SK-N-SH (cell line): Measurements from ENCODE around the gene LPP. TPM values are rescaled to one million over a fixed set of nuclear protein-coding genes. Genes with fewer than 3 reads are reported as not detected.
A peak's percentile ranks its signal among the peaks of the same experiment; 100 is the strongest.

ENCODE experiments used
- CTCF ChIA-PET: fragments of 300-600, 350-600 bp; formaldehyde crosslinking; extraction: SDS; loops from one replicate; lab custom pipeline; 2021; lab: Yijun Ruan, JAX
- POLR2A ChIA-PET: fragments of 350-600 bp; sonication (Branson Sonifier 250); formaldehyde crosslinking; extraction: SDS; loops from one replicate; lab custom pipeline; 2020; ENCODE audit warnings: antibody characterized with exemption, inconsistent platforms; lab: Yijun Ruan, JAX
- DNase-seq: peaks from one replicate; pipeline ENCODE4 v3.0.0; 2012
- H2AFZ ChIP-seq: fragments of 200-600 bp; sonication (generic); 2 replicates; pipeline ENCODE4 v1.8.1; 2016; ENCODE audit warnings: antibody characterized with exemption, mild to moderate bottlenecking, low read depth
- H3F3A ChIP-seq: fragments of 200-600 bp; sonication (generic); replicated peaks from 2 replicates; pipeline ENCODE3; 2016; ENCODE audit warnings: antibody characterized with exemption, mild to moderate bottlenecking; ENCODE audit not compliant: insufficient read depth
- H3K27ac ChIP-seq, 2 experiments: fragments of 200-500 bp in 1 of 2; fragments of 200-600 bp in 1 of 2; sonication (Bioruptor generic) in 1 of 2; sonication (generic), shearing (Covaris generic) in 1 of 2; 2 replicates each; pipeline versions ENCODE4 v1.5.1 to v1.6.1; 2014 to 2016; ENCODE audit warnings: low read depth in 2 of 2, inconsistent platforms in 1 of 2, low read length in 1 of 2, mild to moderate bottlenecking in 1 of 2, mixed read lengths in 1 of 2
- H3K27me3 ChIP-seq: fragments of 200-600 bp; sonication (generic), shearing (Covaris generic); 2 replicates; pipeline ENCODE4 v1.6.1; 2016; ENCODE audit warnings: mixed run types; ENCODE audit not compliant: insufficient read depth
- H3K36me3 ChIP-seq, 2 experiments: fragments of 200-500 bp in 1 of 2; fragments of 200-600 bp in 1 of 2; sonication (Bioruptor generic) in 1 of 2; sonication (generic) in 1 of 2; replicated peaks in 1 of 2; 2 replicates each; pipeline versions ENCODE3 to v1.5.1; 2014 to 2016; ENCODE audit warnings: low read length in 1 of 2, mild to moderate bottlenecking in 1 of 2; ENCODE audit not compliant: insufficient read depth in 2 of 2, control insufficient read depth in 1 of 2
- H3K4me1 ChIP-seq, 2 experiments: fragments of 200-500 bp in 1 of 2; fragments of 200-600 bp in 1 of 2; sonication (Bioruptor generic) in 1 of 2; sonication (generic), shearing (Covaris generic) in 1 of 2; 2 replicates each; pipeline versions ENCODE4 v1.5.1 to v1.6.1; 2014 to 2016; ENCODE audit warnings: low read depth in 1 of 2, low read length in 1 of 2, mixed run types in 1 of 2; ENCODE audit not compliant: insufficient read depth in 2 of 2, control insufficient read depth in 1 of 2
- H3K4me2 ChIP-seq: fragments of 200-600 bp; sonication (generic), shearing (Covaris generic); 2 replicates; pipeline ENCODE4 v1.6.1; 2017; ENCODE audit warnings: mixed run types
- H3K4me3 ChIP-seq, 2 experiments: fragments of 200-500 bp in 1 of 2; fragments of 200-600 bp in 1 of 2; sonication (Bioruptor generic) in 1 of 2; sonication (generic), shearing (Covaris generic) in 1 of 2; 2 replicates each; pipeline versions ENCODE4 v1.5.1 to v1.8.1; 2014 to 2016; ENCODE audit warnings: low read depth in 2 of 2, inconsistent platforms in 1 of 2, low read length in 1 of 2, mild to moderate bottlenecking in 1 of 2, mixed read lengths in 1 of 2, moderate library complexity in 1 of 2
- H3K79me2 ChIP-seq: fragments of 200-600 bp; sonication (generic); 2 replicates; pipeline ENCODE4 v1.8.1; 2017; ENCODE audit warnings: mild to moderate bottlenecking; ENCODE audit not compliant: insufficient read depth
- H3K9ac ChIP-seq: fragments of 200-600 bp; sonication (generic); 2 replicates; pipeline ENCODE4 v1.6.1; 2017; ENCODE audit warnings: mixed run types
- H3K9me2 ChIP-seq: fragments of 200-600 bp; sonication (generic); 2 replicates; pipeline ENCODE4 v1.6.1; 2017; ENCODE audit warnings: mixed run types
- H3K9me3 ChIP-seq: fragments of 200-600 bp; sonication (generic); 2 replicates; pipeline ENCODE4 v1.6.1; 2017; ENCODE audit warnings: mixed run types, mild to moderate bottlenecking, moderate library complexity
- H4K20me1 ChIP-seq: fragments of 200-600 bp; sonication (generic); 2 replicates; pipeline ENCODE4 v1.6.1; 2017; ENCODE audit warnings: mild to moderate bottlenecking, mixed run types; ENCODE audit not compliant: insufficient read depth
- ELF1 ChIP-seq: IDR thresholded peaks from 2 replicates; pipeline ENCODE4 v1.4.0; 2012
- FOSL2 ChIP-seq: IDR thresholded peaks from 2 replicates; pipeline ENCODE4 v1.4.0; 2012; ENCODE audit warnings: low read depth, mild to moderate bottlenecking, moderate library complexity, borderline replicate concordance
- GABPA ChIP-seq: IDR thresholded peaks from 2 replicates; pipeline ENCODE4 v1.4.0; 2012; ENCODE audit warnings: low read depth, mild to moderate bottlenecking
- GATA2 ChIP-seq: sonication (generic); formaldehyde crosslinking; IDR thresholded peaks from 2 replicates; pipeline ENCODE4 v1.5.0; 2020; ENCODE audit warnings: mild to moderate bottlenecking, missing genetic modification reagents
- JUND ChIP-seq: IDR thresholded peaks from 2 replicates; pipeline ENCODE4 v1.4.0; 2012
- MEF2A ChIP-seq: IDR thresholded peaks from 2 replicates; pipeline ENCODE4 v1.4.0; 2012; ENCODE audit warnings: low read depth, borderline replicate concordance
- MXI1 ChIP-seq: IDR thresholded peaks from 2 replicates; pipeline ENCODE4 v1.6.1; 2012; ENCODE audit warnings: mild to moderate bottlenecking, low read depth, low read length, improper control_type of control experiment
- NFIC ChIP-seq: IDR thresholded peaks from 2 replicates; pipeline ENCODE4 v1.4.0; 2012; ENCODE audit warnings: borderline replicate concordance
- POLR2AphosphoS5 ChIP-seq: IDR thresholded peaks from 2 replicates; pipeline ENCODE4 v1.6.1; 2012; ENCODE audit warnings: low read depth, low read length
- RCOR1 ChIP-seq: fragments of 150-350 bp; IDR thresholded peaks from 2 replicates; pipeline ENCODE4 v1.6.1; 2017; ENCODE audit warnings: antibody characterized with exemption, low read length
- RFX5 ChIP-seq: IDR thresholded peaks from 2 replicates; pipeline ENCODE4 v1.6.1; 2012; ENCODE audit warnings: mild to moderate bottlenecking, improper control_type of control experiment, low read length
- SIN3A ChIP-seq: IDR thresholded peaks from 2 replicates; pipeline ENCODE4 v1.6.1; 2012; ENCODE audit warnings: low read depth, mild to moderate bottlenecking, low read length, moderate library complexity, borderline replicate concordance
- TCF12 ChIP-seq: IDR thresholded peaks from 2 replicates; pipeline ENCODE4 v1.4.0; 2012
- YY1 ChIP-seq: IDR thresholded peaks from 2 replicates; pipeline ENCODE4 v1.4.0; 2012; ENCODE audit warnings: low read depth, mild to moderate bottlenecking
- WGBS: methylation state at CpG from one replicate; pipeline ENCODE4 v1.1.6; 2017; ENCODE audit warnings: low lambda C conversion rate; 5-methylcytosine and 5-hydroxymethylcytosine counted together
- polyA plus RNA-seq, 3 experiments: library from polyadenylated mRNA; depleted of rRNA; stranded (reverse); fragments of >200 nt; gene quantifications; 2 replicates each; pipeline ENCODE4 v1.2.3, GENCODE V29; 2012
- TF ChIP-seq, protein P1 (sequence below): fragments of 150-350 bp; IDR thresholded peaks from 2 replicates; pipeline ENCODE4 v1.6.1; 2016; ENCODE audit warnings: mild to moderate bottlenecking, low read depth, low read length
- TF ChIP-seq, protein P2 (sequence below): fragments of 150-350 bp; IDR thresholded peaks from 2 replicates; pipeline ENCODE4 v1.6.1; 2017; ENCODE audit warnings: antibody characterized with exemption, low read length, low read depth, borderline replicate concordance

LPP gene
- polyA plus RNA-seq, 1 of the 3 experiments (the other 2 are of a cell fraction): 6.6 TPM

DNA sequence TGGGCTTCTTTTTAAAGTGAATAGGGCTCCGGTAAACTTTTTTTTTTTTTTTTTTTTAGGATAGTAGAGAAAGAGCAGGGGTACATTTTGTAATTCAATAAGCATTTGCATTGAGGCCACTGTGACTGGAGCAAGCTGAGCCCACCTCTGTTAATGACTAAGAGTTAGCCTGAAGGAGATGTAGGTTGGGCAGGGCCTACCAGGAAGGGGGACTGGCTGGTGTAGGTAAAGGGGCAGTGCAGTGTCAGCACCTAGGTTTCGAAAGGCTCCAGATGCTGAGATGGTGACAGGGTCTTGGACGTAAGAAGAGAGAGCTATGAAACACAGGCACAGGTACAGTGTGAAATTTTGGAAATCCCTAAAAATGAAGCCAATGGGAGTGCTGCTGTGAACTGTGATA is 30.7 kb downstream of the LPP start:
- no peak overlapping the region for H3K4me3 ChIP-seq
- H3K9ac ChIP-seq: no peak overlapping the region
- H3K36me3 ChIP-seq: peaks cover 3 to 19% of the 10 kb centered on the region in 2 experiments
- no peak overlapping the region for H3K4me2 ChIP-seq
- no peak for DNase-seq
- H3K4me1 ChIP-seq: peaks cover 0 to 11% of the 10 kb centered on the region in 2 experiments; a peak in 1 of 4 replicates
- ChIA-PET POLR2A (no interaction called here), CTCF (no interaction called here)
- H4K20me1 ChIP-seq: peaks cover 51% of the 10 kb centered on the region
- H3K9me3 ChIP-seq: no peaks in the 10 kb centered on the region
- H3F3A ChIP-seq: peaks cover 4% of the 10 kb centered on the region
- TF ChIP-seq RFX5: no peak
- TF ChIP-seq, all 33 proteins: peak for 0
- H2AFZ ChIP-seq: no peak overlapping the region
- H3K27me3 ChIP-seq: no peaks in the 10 kb centered on the region
- H3K27ac ChIP-seq: no peak overlapping the region
- 86% methylated on average over 3 of the region's 3 CpGs for WGBS
- H3K9me2 ChIP-seq: no peaks in the 10 kb centered on the region
- peaks cover 96% of the 10 kb centered on the region for H3K79me2 ChIP-seq

DNA sequence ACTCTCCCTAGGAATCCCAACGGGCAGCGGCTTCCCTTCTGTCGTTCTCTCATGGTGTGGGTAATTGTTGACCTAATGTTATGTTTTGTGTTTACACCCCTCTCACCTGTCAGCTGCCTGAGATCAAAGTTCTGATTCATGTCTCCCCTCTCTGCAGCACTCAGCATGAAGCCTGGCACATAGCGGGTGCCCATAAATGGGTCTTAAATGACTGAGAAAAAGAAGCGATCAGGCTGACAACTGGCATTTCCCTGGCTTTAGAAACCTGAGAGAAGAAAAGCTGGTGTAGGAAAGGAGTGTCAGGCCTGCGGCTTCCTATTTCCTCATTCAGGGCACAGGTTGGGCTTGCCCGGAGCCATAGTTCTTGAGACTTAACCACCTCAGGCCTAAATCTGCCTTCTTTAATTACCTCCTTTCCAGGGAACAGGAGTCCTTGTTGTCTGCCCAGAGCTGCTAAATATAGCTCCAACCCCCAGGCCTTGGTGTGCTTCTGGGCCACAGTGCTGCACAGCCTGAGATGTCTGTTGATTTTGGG is 31.8 kb downstream of the LPP start:
- CTCF ChIA-PET: no interaction called here
- Histone ChIP-seq H3K9me3 (no peaks in the 10 kb centered on the region), H2AFZ (no peak overlapping the region), H3K9me2 (no peaks in the 10 kb centered on the region), H3K4me3 (no peak overlapping the region), H3K4me2 (no peak overlapping the region), H3K9ac (no peak overlapping the region), H3K36me3 (peaks cover 3 to 13% of the 10 kb centered on the region in 2 experiments), H3K27me3 (no peaks in the 10 kb centered on the region), H3K4me1 (peaks cover 0 to 11% of the 10 kb centered on the region in 2 experiments; a peak in 1 of 4 replicates), H3K79me2 (peaks cover 99% of the 10 kb centered on the region), H3K27ac (peak overlapping the region in 1 of 2 experiments; percentile 28; a peak in 2 of 4 replicates), H4K20me1 (peaks cover 51% of the 10 kb centered on the region), H3F3A (peaks cover 4% of the 10 kb centered on the region)
- POLR2A ChIA-PET: no interaction called here
- no peak for DNase-seq
- TF ChIP-seq, protein P1, sequence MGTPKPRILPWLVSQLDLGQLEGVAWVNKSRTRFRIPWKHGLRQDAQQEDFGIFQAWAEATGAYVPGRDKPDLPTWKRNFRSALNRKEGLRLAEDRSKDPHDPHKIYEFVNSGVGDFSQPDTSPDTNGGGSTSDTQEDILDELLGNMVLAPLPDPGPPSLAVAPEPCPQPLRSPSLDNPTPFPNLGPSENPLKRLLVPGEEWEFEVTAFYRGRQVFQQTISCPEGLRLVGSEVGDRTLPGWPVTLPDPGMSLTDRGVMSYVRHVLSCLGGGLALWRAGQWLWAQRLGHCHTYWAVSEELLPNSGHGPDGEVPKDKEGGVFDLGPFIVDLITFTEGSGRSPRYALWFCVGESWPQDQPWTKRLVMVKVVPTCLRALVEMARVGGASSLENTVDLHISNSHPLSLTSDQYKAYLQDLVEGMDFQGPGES: no peak
- TF ChIP-seq POLR2AphosphoS5 (no peak), YY1 (no peak), RCOR1 (no peak), ELF1 (no peak), GATA2 (CRISPR knock-in tag) (no peak), NFIC (no peak), FOSL2 (no peak), JUND (no peak), MEF2A (no peak), MXI1 (no peak), TCF12 (no peak), SIN3A (no peak), GABPA (no peak)
- TF ChIP-seq, protein P2, sequence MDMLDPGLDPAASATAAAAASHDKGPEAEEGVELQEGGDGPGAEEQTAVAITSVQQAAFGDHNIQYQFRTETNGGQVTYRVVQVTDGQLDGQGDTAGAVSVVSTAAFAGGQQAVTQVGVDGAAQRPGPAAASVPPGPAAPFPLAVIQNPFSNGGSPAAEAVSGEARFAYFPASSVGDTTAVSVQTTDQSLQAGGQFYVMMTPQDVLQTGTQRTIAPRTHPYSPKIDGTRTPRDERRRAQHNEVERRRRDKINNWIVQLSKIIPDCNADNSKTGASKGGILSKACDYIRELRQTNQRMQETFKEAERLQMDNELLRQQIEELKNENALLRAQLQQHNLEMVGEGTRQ: no peak
- 92% methylated on average over 6 of the region's 7 CpGs for WGBS
